GM19463 (cell line): Measurements from ENCODE around the gene ULK4.
"Not testable (repeated sequence)": the region's sequence is repeated elsewhere in the genome, so short reads cannot be mapped to it uniquely, and the experiment has no call there.

Experiments used
- ATAC-seq: cut with Tn5 transposase; IDR thresholded peaks from one replicate; pipeline ENCODE4 v1.9.1; 2021; ENCODE audit warnings: mild to moderate bottlenecking, moderate library complexity; ENCODE audit not compliant: unreplicated experiment

Gene ULK4

DNA sequence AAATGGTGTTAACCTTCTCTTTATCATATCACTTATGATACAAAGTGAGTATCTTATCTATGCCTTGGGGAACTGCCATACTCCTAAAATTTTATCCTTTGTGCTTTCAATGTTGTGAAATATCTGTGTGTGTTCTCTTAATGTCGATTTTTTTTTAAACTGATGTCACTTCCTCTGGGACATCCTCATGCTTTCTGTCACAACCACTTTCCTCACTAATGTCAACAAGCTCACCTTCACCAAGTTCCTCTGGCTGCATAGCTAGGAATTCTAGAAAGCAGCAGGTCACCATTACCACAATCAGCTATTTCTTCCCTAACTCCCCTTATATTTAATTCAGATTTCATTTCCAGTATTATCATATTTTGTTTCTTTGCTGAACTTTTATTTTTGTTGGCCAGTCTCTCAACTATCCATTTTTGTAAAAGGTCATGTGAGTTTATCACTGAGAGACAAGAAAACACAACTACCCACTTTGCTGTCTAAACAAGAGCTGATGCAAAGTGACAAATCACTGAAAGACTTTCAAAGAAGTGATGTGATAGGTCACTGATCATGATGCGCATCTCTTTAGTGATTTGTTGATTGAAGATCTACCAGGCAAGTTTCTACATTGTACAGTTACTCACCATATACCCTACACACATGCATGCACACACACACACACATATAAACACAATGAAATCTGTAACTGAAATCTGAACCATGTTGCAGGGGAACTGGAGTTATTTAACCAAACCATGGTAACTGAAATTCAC is 369.0 kb downstream of the ULK4 start:
- ATAC-seq, result no peak

DNA sequence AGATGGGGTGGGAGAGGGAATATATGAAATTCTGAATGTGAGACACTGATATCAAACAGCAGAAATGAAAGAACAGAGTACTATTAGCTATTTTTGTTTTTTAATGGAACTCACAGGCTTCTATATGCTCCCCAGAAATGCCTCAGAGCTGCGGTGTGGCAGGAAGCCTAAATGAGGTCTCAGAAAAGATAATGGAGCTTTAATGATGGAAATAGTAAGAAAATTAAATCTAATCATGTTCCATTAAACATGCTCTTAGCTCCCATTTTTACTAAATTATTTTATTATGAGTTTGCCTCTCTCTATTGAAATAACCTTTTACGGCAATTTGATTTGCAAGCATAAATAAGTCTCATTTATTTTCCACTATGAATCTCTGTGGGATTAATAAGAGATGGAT is 378.9 kb downstream of the ULK4 start:
- no peak for ATAC-seq

DNA sequence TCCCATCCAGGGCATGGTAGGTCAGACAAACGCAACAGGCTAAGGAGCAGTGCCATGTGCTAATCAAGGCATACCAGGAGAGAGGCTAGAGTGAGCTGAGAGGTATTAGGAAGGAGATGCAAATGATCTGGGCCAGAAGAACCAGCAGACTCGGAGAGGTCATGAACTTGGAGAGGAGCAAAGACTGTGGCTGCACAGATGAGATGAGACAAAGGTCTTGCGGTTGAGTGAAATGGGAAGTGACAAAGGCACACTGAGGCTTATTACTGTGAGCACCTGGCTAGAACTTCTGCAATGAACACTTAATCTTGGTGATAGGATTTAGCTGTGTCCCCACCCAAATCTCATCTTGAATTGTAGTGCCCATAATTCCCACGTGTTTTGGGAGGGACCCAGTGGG is 380.2 kb downstream of the ULK4 start:
- peak; percentile 90 for ATAC-seq

DNA sequence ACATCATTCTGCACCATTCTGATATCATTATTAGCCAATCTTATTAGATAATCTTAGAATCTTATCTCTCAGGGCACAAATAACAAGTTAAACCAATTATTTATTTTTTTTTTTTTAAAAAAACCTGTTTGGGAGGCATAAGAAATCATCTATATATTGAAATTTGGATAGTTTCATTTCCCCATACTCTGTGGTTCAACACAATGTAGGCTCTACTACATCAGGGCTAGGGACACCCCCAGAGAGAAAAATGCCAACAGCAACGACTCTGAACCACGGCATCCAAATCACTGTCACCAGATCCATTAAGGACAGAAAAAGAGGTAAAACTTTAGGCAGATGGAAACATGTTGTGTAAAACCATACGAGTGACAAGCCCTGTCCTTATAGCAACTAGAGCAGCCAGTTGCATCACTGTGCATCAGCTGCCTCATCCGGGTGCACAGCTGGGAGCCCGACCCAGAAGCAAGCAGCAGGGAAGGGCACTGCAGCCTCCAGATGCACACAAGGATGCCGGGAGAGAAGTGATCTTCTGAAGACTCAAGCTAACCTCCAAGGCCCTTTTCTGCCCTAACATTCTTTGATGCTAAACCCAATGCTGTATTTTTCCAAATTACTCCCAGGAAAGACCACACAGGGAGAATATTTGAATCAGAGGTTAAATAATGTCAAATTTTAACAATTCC is 381.5 kb downstream of the ULK4 start:
- no peak for ATAC-seq

DNA sequence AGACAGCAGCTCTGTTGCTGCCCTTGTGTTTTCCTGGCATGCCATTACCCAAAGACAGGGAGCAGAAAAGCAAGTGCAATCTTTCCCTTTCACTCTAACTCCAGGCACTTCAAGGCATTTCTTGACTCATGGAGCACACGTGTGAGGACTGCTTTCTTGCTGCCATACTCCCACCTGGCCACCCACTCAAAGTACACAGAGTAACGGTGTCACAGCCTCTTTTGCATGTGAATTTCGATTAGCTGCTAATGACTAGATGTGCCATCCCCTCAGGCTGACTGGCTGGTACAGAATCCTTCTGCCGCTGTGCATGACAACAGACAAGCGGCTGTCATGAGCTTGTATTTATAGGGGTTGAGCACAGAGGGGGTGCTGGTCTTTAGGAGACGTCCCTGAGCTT is 382.0 kb downstream of the ULK4 start:
- no peak for ATAC-seq

DNA sequence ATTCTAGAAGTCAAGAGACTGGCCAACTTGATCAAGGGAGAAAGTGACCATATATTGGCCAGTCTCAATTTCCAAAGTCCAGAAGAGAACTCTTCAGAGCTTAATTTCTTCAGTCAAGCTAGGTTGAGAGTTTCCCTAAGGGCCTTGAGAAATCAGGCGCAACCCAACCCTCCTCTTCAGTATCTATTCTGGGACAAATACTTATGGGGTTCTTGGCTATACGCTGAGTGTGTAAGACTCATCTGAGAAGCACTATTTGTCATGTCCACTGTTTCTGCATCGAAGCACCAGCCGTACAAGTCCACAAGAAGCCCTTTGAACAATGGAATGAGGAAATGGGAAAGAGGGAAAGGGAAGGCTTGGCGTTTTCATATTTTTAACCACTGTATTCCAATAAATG is 383.1 kb downstream of the ULK4 start:
- no peak for ATAC-seq

DNA sequence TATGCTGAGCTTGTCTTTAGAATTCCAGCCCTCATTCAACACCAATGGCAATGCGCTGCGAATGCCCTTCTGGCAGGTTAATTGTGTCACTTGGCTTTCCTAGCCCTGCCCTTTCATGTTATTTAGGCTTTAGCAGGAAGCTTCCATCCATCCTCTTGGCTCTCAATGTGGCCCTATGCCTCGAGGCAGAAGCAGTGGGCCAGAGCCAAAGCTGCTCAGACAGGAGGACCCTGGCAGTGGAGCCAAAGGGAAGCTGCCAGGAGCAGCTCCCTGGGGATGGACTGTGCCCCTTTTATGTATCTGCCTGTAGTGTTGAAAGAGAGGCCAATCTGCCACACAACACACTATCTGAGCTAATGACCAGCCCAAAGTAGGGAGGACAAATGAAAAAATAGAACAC is 386.2 kb downstream of the ULK4 start:
- no peak for ATAC-seq

DNA sequence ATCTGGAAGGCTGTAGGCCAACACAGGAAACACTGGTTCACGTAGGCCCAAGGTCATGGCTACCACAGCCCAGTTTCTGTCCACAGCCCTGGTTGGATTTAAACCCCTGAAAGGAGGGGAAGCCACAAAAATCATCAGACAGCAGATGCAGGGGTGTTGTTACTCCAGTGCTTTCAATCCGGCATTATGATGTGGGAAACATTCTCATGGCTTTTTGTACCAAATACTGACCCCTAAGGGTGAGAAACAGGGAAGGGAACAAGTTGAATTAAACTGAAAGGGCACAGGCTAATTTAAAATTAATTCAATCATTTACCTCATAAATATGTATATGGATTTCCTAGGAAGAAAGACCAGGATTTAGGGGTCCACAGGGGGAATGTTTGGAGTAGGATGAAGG is 387.0 kb downstream of the ULK4 start:
- ATAC-seq, result no peak

DNA sequence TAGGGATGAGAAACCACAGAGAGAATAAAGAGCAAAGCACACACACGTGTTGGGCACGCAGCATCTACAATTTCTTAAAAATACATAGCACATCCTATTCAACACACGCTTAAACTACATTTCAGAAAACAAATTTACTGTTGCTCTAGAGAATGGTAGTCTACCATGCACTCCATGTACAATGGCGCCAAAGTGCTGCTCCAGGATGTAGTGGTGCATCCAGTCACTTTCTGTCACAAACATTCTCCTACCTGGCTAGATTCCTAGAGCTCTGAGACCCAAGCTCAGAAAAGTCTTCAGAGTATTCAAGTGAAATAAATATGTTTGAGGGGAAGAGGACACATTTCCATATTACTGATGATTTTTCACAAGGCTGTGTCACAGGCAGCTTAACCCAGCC is 388.3 kb downstream of the ULK4 start:
- ATAC-seq, result no peak

DNA sequence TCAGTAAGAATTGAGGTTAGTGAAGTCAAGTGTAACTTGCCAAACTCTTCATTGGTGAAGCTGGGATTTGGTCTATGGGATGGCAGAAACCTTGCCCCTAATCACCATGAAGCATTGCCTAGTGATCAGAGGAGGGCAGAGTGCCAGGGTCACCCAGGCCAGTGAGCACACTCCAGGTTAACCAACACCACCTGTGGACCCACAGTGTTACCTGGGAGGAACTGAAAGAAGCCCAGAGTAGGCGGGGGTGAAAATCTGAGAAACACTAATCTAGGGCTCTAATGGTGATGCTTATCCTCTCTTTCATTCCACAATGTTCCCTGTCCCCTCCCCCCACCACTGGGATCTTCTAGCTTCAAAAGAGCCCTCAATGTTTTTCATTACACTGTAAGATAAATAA is 389.8 kb downstream of the ULK4 start:
- ATAC-seq, result no peak

DNA sequence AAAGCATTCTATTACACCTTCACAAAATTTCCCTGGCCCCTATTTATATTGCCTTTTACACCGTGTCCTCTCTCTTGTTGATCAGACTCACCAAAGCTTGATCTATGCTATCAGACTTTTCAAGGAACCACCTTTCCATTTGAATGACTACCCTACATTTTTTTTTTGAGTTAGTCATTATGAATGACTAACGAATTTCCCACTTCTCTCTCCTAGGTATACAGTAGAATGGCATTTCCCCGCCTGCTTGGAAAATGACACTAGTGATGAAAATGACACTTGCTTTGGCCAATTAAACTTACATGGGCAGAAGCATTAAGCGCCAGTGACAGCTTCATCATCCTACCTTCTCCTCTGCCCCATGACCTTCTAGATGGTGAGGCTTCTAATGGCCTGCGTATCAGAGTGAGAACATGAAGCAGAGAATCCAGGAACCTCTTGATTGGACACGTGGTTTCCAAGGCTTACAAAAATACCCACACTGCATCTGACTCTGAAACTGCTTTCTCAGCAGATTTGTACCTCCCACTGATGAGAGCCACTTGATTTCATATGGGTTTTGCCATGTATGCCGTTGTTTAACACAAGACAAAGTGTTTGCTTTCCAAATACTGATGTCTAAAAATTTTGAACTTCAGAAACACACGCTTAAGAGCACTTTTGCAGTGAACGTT is 392.1 kb downstream of the ULK4 start:
- ATAC-seq, result no peak

DNA sequence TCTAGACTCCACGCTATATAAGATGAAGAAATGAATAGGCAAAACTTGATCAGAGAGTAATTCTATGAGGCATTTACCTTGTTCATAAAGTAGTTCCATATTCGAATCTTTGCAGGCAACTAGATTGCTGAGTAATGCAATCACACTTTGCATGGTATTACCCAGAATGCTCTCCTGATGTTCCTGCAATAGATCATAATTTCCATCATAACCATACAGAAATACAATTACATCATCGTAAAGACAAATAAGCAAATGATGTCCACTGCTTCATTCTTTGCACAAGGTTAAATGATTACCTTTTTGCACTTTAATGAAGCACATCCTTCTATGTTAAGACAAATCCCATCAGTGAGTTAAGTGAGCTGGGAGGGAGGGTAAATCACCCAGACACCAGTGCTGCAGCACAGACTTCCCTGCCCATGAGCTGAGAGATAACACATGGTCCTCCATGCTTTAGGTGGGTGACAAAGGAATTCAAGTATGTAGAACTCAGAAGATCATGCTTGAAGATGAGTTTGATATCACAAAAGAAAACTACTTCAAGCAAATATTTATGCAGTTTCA is 395.9 kb downstream of the ULK4 start:
- no peak for ATAC-seq

DNA sequence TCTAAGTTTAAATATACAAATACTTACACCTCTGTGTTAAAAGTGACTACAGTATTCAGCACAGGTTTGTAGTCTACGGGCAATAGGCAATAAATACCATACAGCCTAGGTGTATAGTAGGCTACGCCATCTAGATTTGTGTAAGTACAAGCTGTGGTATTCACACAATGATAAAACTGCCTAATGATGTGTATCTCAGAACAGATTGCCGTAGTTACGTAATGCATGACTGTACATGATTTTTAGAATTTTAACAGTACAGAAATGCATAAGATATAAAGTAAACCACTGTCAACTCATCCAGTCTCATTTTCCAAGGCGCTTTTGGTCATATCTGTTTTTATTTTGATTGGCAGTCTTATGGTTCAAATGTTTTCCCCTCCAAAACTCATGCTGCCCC is 396.9 kb downstream of the ULK4 start:
- ATAC-seq, result no peak

DNA sequence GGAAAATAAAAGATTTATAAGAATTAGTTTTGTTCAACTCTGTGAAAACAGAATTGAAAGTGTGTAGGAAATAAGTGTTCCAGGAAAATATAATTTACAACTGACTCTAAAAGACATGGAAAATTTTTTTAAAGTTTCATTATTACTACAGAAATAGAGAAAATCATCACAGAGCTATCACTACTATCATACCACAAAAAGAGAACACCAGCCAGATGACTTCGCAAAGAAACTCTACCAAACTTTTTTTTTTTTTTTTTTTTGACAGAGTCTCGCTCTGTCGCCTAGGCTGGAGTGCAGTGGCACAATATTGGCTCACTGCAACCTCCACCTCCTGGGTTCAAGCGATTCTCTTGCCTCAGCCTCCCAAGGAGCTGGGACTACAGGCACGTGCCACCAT is 405.7 kb downstream of the ULK4 start:
- not testable (repeated sequence) for ATAC-seq

DNA sequence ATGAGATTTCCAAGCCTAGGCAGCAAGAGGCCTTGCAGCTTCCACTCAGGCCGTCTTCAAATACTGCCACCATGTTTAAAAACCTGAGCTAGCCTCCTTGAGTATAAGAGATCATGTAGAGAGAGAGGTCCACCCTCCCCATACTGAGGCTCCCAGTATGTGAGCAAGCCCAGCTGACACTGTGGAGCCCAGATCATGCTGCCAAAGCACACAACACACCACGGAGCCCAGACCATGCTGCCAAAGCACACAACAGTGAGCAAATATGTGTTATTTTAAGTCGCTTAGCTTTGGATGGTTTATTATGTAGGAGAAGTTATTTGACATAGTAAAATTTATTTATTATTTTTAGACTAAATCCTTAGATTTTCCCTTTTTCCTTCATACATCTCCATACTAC is 428.9 kb downstream of the ULK4 start:
- no peak for ATAC-seq

DNA sequence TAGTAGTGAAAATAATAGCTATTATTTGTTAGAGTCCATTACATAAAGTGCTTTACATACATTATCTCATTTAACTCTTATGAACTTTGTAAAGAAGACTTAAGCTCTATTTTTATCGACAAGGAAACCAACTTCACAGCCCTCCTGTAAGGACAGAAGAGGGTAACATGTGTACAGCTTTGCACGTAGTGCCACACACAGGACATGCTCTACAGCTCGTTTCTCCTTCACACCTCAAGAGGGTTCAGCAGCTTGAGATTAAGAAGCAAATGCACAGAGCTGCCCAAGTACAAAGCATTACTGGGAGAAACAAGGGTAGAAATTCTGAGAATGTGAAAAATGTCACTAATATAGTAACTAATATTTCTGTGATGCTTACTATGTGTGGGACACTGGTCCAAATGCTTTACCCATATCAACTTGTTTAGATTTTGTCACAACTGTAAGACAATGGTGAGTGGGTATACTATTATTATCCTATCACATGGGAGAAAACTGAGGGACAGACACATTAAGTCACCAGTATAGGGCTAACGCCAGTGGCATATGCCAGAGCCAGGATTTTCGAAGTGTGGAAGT is 434.8 kb downstream of the ULK4 start:
- ATAC-seq, result no peak

DNA sequence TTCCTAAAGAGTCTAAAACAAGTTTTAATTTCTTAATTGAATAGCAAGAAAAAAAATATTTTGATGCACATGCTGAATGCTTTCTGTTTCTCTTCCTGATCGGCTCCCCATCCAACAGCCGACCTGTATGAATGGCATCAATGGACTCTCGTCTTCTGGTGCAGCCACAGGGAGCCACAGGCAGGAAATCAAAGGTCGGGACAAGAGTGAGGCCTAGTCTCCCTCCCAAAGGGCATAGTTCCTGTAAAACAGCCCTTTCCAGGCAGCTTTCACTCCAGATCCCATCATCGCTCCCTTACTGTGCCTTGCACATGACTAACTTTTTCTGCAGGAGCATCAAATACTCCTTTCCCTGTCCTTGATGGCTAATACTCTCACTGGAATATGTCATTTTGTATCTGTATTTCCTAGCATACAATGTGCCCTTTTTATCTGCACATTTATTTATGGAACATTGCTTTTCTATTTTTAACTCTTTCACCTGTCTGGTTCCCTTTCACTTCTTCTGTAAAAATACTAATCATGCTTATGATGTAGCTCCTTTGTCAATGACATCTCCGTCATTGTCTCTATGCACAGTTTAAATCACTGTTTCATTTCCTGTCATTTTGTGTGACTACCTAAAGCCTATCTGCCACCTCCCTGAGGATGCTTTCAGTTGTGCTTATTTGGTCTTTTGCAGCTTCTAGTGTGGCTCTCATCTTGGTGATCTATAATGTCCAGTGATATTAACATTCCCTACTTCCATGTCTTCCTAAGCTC is 436.4 kb downstream of the ULK4 start:
- no peak for ATAC-seq

DNA sequence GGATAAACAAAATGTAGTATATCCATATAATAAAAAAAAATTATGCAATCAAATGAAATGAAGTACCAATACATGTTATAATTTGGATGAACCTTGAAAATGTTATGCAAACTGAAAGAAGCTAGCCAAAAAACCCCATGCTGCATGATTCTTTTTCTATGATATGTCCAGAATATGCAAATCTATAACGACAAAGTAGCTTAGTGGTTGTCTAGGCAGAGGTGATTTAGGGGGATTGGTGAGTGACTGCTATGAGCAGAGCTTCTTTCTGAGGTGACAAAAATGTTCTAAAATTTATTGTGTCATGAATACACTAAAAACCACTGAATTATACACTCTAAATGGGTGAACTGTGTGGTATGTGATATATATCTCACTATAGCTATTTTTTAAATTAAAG is 438.0 kb downstream of the ULK4 start:
- no peak for ATAC-seq

DNA sequence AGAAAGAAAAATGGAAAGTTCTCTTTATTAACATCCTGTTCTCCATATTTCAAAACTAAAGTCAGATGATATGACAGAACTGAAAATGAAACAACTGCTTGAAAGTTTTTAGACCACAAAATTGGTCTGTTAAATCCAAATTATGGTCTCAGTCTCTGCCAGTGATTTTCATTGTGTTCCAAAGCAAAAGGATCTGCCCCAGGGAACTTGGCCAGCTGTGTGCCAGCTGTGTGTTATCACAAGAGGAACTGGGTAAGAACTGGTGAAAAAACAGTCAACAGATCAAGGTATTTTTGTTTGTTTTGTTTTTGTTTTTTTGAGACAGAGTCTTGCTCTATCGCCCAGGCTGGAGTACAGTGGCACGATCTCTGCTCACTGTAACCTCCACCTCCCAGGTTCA is 439.3 kb downstream of the ULK4 start:
- peak; percentile 71 for ATAC-seq

DNA sequence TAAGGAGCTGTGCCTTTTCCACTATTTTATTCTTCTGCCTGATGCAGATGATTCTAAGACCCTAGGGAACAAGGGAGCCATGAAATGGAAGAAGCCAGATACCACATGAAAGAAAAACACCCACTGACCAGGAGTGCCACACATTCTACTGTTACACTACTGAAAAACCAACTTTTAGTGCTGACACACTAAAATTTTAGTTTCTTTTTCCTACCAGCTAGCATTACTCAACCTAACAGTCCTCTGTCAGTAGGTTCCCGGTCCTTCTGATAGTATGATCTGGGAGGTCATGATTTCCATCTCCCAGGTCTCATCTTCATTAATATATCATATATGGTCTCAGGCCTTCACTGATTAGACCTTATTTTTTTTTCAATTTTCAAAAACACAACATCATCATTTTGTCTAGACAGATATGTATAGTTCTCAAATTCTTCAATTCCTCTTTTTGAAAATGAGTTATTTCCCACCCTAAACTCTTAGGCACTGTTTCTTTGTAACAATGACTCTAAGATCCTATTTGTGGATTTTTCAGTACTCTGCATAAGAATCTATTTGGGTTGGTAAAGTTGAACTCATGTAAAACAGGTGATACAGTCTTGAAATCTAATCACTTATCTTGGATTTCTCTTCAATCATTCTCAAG is 440.8 kb downstream of the ULK4 start:
- ATAC-seq, result no peak
